Keratinocyte (primary cell): Measurements from ENCODE around the gene PIANP.

Experiments
- EZH2 ChIP-seq: IDR thresholded peaks from one replicate; pipeline ENCODE4 v1.6.1; 2012; ENCODE audit warnings: inconsistent platforms, mild to moderate bottlenecking, low read length, moderate library complexity
- TF ChIP-seq, protein P1 (sequence below), 3 experiments: IDR thresholded peaks in 1 of 3; conservative IDR thresholded peaks in 1 of 3; optimal IDR thresholded peaks in 1 of 3; 2 replicates in 2 of 3; 3 replicates in 1 of 3; pipeline versions ENCODE3 to v1.5.1; 2011; ENCODE audit warnings: low read length in 3 of 3, mild to moderate bottlenecking in 3 of 3, moderate library complexity in 2 of 3, control low read depth in 1 of 3, inconsistent platforms in 1 of 3; ENCODE audit not compliant: insufficient read depth in 2 of 3; ENCODE audit errors: extremely low read depth in 1 of 3

- TF ChIP-seq, protein P1, sequence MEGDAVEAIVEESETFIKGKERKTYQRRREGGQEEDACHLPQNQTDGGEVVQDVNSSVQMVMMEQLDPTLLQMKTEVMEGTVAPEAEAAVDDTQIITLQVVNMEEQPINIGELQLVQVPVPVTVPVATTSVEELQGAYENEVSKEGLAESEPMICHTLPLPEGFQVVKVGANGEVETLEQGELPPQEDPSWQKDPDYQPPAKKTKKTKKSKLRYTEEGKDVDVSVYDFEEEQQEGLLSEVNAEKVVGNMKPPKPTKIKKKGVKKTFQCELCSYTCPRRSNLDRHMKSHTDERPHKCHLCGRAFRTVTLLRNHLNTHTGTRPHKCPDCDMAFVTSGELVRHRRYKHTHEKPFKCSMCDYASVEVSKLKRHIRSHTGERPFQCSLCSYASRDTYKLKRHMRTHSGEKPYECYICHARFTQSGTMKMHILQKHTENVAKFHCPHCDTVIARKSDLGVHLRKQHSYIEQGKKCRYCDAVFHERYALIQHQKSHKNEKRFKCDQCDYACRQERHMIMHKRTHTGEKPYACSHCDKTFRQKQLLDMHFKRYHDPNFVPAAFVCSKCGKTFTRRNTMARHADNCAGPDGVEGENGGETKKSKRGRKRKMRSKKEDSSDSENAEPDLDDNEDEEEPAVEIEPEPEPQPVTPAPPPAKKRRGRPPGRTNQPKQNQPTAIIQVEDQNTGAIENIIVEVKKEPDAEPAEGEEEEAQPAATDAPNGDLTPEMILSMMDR (optimal IDR thresholded peaks at IDR 0.05 in 1 of 3, IDR thresholded peaks at IDR 0.05 in 1 of 3, conservative IDR thresholded peaks at IDR 0.05 in 1 of 3; ENCODE audit: extremely low read depth in 1 of 3, insufficient read depth in 2 of 3, low read length in 3 of 3): no peak
- no peak for TF ChIP-seq EZH2
These were observed 16.3 kb upstream of the PIANP start for GRCh38 chr12:6716874-6717437.
